ELF-1 (cell line): ENCODE results near the gene TBC1D16.
"Not testable (repeated sequence)": the region's sequence is repeated elsewhere in the genome, so short reads cannot be mapped to it uniquely, and the experiment has no call there.

Source experiments
- DNase-seq: peaks from one replicate; pipeline ENCODE4 v3.0.0-alpha.2; 2016; ENCODE audit warnings: low read depth, low spot score

Gene TBC1D16

DNA sequence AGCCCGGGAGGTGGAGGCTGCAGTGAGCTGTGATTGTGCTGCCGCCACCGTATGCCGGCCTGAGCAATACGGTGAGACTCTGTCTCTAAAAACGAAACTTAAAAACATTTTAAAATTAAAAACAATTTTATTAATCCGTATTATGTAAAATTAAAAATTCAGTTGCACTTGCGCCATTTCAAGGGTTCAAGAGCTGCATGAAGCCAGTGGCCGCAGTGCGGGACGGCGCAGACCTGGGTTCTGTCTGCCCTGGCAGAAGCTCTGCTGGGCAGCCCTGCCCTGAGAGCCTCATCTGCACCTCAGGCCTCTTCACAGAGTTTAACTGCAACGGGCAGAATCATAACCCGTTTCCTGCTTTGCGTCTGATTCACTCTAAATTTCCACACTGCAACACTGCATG lies 31.7 kb downstream of the TBC1D16 start:
- no peak for DNase-seq

DNA sequence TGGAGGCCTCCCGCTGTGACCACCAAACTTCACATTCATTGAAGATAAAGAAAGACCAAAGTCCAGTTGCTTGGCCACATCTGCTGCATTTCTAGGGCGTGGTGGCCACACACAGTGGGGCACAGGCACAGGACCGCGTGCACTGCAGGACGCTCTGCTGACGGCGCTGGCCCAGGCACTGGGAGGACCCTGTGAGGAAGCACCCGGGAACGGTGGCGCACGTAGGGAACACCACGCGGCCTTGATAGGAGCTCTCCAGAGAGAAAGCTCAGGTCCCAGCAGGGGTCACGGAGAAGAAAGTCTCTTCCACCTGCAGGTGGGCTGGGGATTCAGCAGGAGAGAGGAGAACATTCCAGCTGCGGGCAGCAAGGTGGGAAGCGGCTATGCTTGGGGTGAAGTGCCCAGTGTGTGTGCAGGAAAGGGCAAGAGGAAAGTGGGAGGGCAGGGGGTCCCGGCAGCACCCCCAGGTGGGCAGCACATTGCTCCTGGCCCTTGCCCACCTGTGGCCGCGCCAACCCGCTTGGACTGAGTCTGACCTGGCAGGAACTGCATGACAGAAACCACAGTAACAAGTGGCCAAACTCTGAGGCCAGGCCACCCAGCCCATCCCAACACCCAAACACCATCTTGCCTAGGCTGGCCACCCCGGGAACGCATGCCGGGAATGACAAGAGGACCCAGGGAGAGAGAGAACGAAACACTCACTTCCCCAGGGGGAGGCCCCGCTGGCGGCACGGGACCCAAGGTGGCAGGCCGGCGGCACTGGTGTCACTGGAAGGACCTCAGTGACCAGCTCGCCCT lies 32.8 kb downstream of the TBC1D16 start:
- DNase-seq, result no peak

DNA sequence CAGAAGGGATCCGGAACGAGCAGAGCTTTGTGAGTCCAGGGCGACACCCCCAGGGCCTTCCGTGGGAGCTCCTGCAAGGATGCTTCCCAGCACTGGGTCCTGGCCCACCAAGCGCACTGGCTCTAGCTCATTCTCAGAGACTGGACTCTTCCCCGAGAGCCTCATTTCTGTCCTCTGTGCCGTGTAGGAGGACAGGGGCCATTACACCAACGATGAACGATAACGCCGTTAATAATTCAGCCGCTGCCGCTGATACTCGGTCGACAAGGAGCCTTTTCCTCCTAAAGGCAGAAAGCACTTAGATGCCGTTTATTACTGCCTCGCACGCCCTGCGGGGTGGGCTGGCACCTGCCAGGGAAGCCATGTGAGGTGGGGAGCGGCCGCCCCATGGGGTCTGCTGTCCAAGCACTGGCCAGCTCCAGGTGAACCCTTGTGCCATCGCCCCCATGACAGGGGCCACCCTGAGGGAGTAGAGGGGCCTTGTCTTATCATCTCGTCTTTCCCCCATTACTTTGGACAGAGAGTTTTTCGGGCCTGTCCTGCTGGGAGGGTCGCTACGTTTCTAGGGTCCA lies 33.5 kb downstream of the TBC1D16 start:
- no peak for DNase-seq

DNA sequence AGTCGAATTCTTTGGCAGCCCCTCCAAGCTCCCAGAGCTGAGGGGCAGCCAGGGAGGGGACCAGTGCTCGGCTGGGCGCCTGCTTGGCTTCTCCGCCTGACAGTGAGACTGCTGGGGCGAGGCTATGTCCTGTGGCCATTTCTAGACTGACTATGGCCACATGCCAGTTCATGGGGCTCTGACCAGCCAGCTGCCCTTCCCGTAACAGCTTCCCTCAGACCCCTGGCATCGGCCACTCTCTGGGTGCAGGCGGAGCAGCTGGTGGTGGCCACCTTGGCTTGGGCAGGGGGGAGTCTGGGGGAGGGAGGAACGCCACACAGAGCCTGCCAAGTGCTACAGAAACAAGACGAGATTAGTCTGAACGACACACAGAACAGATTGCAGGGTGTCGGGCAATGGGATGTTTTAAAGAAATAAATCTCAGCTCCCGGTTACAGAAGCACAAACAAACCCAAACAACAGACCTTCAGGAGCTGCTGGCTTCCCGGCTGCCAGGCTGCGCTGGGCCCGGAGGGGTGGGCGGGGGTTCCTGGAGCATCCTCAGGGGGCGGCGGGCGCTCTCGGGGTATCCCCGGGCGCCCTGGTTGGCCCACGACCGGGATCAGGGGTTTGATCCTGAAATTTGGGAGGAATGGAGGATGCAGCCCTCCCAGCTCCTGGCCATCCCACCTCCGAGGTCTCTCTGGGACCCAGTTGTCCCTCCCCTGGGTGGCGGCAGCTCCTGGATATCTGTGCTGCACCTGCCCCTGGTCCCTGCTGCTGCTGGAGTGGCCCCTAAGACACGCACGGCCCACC lies 34.5 kb downstream of the TBC1D16 start:
- DNase-seq, result no peak

DNA sequence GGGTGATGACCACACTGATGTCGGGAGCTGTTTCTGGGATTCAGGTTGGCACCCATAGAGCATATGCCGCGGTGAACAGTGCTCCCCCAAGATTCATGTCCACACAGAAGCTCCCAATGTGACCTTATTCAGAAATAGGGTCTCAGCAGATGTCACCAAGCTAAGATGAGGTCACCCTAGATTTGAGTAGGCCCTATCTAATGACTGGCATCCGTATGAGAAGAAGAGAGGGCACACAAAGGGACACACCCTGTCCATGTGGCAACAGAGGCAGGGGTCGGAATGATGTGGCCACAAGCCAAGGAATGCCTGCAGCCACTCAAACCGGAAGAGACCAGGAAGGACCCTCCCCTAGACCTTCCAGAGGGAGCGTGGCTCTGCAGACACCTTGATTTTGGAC lies 35.5 kb downstream of the TBC1D16 start:
- no peak for DNase-seq

DNA sequence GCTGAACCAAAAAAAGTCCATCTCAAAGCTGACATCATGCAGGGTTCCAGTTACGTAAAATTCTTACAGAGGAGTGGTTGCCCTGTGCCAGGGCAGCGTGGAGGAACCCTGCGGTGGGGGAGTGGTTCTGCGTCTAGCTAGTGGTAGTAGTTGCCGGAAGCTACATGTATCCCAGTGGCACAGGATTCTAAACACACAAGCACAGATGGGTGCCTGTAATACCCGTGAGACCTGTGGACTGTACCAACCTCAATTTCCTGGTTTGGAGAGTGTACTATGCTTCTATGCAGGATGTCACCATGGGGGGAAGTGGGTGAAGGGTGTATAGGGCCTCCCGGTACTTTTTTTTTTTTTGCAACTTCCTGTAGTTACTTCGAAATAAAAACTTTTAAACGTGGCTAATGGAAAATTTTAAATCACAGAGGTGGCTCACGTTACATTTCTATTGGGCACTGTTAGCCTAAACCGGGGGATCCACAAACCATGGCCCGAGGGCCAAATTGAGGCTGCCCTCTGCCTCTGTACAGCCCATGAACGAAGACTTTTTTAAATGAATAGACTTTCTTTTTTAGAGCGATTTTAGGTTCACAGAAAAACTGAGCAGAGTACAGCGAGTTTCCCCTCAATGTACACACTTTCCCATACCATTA lies 38.5 kb downstream of the TBC1D16 start:
- DNase-seq, result no peak

DNA sequence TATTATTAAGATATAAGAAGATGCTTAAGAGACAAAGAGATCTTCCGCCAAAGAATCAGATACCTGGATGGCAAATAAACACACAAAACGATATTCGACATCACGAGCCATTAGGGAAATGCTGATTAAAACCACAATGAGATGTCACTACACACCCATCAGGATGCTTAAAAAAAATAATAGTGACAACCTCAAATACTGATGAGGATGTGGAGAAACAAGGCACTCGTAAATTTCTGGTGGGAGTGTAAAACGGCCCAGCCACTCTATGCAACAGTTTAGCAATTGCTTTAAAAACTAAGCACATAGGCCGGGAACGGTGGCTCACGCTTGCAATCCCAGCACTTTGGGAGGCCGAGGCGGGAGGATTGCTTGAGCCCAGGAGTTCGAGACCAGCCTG lies 39.4 kb downstream of the TBC1D16 start:
- DNase-seq, result no peak

DNA sequence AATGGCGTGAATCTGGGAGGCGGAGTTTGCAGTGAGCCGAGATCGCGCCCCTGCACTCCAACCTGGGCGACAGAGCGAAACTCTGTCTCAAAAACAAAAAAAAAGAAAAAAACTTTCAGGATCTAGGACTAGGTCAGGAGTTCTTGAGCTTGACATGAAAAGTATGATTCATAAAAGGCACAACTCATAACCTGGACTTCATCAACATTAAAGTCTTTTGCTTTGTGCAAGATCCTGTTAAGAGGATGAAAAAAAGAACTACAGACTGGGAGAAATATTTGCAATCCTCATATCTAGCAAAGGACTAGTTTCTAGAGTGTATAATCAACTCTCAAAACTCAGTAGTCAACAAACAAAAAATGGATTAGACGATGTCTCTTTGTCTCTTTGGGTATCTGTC lies 40.0 kb downstream of the TBC1D16 start:
- no peak for DNase-seq

DNA sequence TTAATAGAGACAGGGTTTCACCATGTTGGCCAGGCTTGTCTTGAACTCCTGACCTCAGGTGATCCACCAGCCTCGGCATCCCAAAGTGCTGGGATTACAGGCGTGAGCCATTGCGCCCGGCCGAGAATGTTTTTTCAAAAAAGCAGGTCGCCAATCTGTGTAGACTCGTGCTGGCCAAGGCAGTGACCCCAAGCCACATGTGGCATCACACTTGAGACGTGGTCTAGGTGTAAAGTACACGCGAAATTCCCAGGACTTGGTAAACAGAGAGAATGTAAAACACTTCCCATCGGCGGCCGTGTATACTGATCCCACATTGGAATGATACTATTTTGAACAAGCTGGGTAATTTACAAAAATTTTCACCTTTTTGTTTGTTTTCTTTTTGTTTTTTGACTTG lies 41.1 kb downstream of the TBC1D16 start:
- no peak for DNase-seq

DNA sequence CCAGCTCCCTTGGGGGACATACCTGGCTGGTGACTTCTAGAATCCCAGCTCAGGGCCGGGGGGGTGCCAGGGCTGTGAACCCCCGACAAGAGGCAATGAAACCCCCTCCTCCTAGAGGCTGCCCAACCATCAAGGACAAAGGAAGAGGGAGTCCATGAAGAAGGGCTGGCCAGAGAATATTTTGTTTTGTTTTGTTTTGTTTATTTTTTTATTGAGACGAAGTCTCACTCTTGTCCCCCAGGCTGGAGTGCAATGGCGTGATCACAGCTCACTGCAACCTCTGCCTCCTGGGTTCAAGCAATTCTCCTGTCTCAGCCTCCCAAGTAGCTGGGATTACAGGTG lies 41.5 kb downstream of the TBC1D16 start:
- DNase-seq, result not testable (repeated sequence)

DNA sequence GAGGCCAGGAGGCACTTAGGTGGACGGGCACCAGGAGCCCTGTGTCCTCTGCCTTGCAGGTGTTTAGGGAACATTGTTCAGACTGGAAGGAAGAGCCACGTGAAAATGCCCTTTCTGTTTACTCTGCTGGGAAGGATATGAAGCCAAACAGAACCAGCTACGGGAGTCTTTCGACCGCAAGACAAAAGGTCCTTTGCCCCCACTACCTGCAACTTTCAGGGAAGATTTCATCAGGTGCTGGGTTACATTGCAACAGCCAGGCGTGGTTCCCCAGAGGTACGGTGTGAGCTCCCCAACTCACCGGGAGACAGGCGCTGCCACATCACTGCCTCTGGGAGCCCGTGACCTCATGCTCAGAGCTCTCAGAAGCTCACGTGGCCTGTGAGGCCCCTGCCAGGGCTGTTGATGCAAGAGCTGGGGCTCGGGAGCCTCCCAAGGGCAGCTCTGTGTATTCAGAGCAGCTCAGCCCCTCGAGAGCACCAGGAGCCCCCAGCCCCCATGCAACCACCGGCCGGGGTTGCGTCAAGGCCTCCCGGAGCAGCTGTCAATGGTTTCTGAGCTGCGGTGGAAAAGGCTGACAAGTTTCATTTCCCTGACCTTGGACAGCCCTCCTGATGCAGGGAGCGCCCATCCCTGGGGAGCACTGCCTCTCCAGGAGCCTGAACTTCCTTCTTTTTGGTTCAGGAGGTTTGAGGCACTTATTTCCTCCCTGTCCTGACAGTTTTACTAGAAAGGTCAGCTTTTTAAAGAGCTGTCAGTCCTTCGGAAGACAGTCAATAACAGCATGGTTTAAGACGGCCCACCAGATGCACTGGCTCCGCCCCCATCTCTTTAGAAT lies 42.1 kb downstream of the TBC1D16 start:
- peak; percentile 73 for DNase-seq

DNA sequence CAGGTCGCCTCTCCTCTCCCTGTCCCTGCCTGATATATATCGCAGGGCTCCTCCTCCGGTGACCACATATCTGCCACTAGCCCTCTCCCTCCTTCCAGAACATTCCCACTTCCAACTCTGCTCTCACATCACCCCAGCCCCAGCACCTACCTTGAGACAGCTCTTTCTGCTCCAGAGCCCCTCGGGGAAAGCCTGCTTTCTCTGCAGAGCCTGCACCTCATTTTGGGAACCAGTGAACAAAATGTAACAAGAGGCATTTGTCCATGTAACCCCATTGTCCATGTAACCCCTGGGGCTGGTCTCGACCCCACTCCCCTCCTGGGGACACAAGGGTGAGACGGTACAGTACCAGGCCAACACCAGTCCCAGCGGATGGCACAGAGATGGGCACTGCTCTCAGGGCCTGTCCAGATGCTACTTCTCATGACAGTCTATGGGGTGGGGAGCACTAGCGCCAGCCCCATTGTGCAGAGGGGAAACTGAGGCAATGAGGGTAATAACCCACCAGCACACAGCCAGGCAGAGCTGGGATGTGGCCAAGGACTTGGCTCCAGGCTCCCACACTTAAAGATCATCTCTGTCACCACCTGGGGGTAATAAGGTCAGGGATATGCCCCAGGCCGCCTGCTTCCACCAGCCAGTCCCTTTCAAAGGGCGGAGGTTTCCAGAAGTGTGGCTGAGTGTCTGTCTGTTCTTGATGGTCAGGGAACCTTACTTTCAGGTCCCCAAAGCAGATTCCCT lies 42.9 kb downstream of the TBC1D16 start:
- peak; percentile 46 for DNase-seq

DNA sequence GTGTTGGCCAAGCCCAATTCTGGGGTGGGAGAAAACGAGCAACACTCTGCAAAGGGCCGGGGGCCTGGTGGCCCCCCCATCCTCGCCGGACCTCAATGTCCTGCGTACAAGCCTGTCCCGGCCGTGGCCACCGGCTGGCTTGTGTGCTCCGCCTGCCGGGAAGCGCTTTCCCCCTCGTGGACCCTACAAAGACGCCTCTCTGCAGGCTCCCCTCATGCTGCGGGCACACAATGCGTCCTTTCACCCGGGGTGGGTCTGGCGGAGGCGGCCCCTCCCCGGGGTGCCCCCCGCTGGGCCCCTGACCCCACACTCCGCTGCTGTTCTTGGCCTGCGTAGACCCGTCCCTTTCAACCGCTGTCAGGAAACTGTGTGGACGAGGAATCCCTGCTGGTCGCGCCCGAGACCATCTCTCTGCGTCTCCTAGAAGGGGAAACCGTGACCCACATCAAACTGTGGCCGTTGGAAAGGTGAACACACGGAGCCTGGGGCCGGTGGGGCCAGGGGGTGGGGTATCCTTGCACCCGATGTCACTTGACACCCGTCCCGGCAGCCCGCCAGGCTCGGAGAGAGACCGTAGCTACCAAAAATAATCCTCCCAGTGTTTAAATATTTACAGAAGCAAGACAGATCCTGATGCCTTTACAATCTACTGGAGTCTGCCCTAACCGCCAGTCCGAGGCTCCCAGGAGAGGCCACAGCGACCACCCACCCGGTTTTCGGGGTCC lies 43.6 kb downstream of the TBC1D16 start:
- no peak for DNase-seq

DNA sequence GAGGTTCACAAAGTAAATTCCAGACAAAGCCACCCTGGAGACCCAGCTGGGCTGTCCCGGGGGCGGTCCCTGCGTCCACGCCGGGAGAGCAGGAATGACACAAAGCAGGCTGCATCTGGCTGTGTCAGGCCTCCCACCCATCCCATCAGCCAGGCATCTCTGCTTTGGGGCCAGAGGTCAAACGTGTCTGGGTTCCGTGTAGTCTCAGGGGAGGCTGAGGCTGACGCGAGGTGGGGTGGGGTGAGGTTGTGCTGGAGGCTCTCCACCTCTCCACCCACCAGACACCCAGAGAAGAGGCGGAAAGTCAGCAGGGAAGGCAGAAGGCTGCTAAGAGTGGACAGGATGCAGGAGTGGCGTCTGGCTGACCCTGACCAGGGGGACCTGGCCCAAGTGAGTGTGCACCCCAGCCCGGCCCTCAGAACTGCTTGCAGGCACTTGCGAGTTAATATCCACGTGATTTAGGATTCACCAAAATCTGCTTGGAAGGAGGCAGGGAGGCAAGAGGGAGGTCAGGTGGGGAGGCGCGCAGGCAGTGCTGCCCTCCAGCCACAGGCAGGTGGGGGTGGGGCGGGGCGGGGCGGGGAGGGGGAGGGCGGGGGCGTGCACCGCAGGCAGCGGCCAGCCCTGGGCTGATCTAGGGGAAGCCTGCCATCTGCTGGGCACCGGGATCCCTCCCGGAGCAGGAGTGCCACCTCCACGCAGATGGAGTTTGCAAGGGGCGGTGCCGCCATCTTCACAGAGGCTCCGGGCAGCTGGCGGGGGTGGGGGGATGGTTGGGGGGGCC lies 44.3 kb downstream of the TBC1D16 start:
- peak; percentile 75 for DNase-seq

DNA sequence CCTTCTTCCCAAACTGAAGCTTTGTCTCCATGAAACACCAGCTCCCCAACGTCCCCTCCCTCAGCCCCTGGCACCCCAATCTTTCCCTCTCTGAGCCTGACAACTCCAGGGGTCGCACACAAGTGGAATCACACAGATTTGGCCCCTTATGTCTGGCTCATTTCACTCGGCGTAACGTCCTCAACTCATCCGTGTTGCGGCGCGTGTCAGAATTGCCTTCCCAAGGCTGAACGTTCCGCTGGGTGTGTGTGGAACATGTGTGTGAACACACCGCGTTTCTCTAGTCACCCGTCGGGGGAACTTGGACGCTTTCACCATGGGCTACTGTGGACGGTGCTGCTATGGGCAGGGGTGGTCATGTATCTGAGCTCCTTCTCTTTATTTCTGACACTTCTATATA lies 45.0 kb downstream of the TBC1D16 start:
- DNase-seq, result no peak

DNA sequence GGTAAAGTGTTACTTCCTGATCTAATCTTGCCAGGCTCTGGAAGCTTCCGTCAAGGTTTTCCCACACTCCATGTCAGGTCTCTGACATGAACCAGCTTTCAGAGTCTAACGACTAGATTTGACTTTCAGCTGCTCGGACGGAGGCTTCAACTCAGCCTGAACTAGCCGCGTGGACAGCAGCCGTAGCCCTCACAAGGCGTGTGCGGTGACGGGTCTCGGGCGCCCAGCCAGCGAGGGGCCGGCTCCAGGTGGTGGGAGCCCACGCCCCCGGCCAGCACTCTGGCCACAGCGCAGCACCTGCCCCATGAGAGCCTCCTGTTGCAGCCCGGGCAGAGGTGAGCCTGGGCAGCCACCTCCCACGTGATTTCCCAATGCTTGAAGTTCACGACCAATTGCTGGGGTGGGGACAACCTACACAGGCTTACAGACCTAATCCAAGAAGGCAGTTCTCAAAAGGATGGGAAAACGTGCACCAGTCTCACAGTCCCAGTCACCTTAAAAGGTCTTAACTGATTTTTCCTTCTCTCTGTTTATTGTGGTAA lies 45.5 kb downstream of the TBC1D16 start:
- no peak for DNase-seq

DNA sequence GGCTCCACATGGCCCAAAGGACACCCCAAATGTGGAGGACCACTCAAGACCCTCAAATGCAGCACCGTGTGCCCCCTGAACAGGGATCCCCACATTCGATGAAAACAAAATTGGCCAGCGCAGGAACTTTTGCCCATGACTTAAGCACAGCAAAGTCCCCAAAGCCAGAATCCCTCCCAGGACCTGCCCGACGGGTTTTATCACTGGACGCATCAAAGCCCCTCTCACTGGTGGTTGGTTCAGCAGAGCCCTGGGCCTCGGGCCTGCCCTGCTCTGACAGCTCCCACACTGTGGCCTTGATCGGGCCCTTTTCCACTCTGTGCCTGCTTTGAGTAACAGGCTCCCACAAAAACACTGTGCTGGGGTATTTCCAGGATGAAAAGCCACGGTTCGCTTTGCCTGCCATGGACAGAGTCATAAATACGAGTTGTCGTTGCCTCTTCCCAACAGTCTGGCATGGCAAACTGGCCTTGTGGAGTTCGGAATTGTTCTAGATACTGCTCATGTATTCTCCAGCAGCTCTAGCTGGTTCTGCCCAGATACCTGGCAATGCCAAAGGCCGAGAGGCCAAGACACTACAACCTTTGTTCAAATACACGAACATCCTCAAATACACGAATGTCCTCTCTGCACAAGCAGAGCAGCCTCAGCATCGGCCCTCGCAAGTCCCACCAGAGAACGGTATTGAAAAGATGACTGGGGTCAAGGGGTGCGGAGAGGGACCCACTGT lies 46.4 kb downstream of the TBC1D16 start:
- peak; percentile 66 for DNase-seq
